Parathyroid adenoma (tissue), 2 donors: Measurements from ENCODE around the gene LANCL1.

Experiments
- H2AFZ ChIP-seq: fragments of 300-600 bp; sonication (generic); one replicate; pipeline ENCODE4 v1.7.0; 2017; ENCODE audit warnings: antibody characterized with exemption, mild to moderate bottlenecking
- H3K27ac ChIP-seq: fragments of 300-600 bp; sonication (generic); one replicate; pipeline ENCODE4 v1.7.0; 2017
- H3K27me3 ChIP-seq: fragments of 300-600 bp; sonication (generic); one replicate; pipeline ENCODE4 v1.7.0; 2017; ENCODE audit warnings: low read length; ENCODE audit not compliant: control insufficient read depth, insufficient read depth
- H3K36me3 ChIP-seq: fragments of 300-600 bp; sonication (generic); one replicate; pipeline ENCODE4 v1.7.0; 2017; ENCODE audit warnings: low read length; ENCODE audit not compliant: control insufficient read depth, insufficient read depth
- H3K4me1 ChIP-seq: fragments of 300-600 bp; sonication (generic); one replicate; pipeline ENCODE4 v1.7.0; 2017; ENCODE audit warnings: control low read depth
- H3K4me2 ChIP-seq: fragments of 300-600 bp; sonication (generic); one replicate; pipeline ENCODE4 v1.7.0; 2017; ENCODE audit warnings: low read length
- H3K4me3 ChIP-seq: fragments of 300-600 bp; sonication (generic); one replicate; pipeline ENCODE4 v1.7.0; 2017; ENCODE audit warnings: low read depth, low read length
- H3K79me2 ChIP-seq: fragments of 300-600 bp; sonication (generic); one replicate; pipeline ENCODE4 v1.7.0; 2017; ENCODE audit warnings: control low read depth
- H3K9ac ChIP-seq: fragments of 300-600 bp; sonication (generic); one replicate; pipeline ENCODE4 v1.7.0; 2017; ENCODE audit warnings: mild to moderate bottlenecking
- H3K9me3 ChIP-seq: fragments of 300-600 bp; sonication (generic); one replicate; pipeline ENCODE4 v1.7.0; 2017; ENCODE audit warnings: low read length; ENCODE audit not compliant: control insufficient read depth
- TF ChIP-seq, protein P1 (sequence below): fragments of 300-600 bp; sonication (generic); IDR thresholded peaks from one replicate; pipeline ENCODE4 v1.7.0; 2017; ENCODE audit warnings: antibody characterized with exemption, mild to moderate bottlenecking
- donor health status: primary hyperparathyroidism.

LANCL1 gene

DNA sequence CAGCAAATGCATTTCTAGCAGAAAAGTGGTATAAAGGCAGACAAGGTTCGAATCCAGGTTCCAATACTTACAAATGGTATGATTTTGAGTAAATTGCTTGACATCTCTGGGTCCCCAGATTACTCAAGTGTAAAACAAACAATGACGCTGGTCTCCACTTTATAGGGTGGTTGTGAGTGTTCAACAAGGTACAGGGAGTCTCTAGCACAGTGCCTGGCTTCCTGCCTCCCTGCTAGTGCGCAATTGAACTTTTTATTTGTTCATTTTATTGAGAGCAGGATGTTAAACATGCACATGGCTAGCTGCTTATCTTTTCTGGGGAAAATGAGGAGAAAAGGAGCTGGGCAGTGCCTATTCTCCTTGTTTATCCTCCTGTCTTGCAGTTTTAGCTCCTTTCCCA, 86.7 kb downstream of the LANCL1 start:
- TF ChIP-seq, protein P1, sequence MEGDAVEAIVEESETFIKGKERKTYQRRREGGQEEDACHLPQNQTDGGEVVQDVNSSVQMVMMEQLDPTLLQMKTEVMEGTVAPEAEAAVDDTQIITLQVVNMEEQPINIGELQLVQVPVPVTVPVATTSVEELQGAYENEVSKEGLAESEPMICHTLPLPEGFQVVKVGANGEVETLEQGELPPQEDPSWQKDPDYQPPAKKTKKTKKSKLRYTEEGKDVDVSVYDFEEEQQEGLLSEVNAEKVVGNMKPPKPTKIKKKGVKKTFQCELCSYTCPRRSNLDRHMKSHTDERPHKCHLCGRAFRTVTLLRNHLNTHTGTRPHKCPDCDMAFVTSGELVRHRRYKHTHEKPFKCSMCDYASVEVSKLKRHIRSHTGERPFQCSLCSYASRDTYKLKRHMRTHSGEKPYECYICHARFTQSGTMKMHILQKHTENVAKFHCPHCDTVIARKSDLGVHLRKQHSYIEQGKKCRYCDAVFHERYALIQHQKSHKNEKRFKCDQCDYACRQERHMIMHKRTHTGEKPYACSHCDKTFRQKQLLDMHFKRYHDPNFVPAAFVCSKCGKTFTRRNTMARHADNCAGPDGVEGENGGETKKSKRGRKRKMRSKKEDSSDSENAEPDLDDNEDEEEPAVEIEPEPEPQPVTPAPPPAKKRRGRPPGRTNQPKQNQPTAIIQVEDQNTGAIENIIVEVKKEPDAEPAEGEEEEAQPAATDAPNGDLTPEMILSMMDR: no peak
- Histone ChIP-seq H3K4me3 (no peak overlapping the region), H3K79me2 (no peaks in the 10 kb centered on the region), H3K27me3 (no peaks in the 10 kb centered on the region), H3K4me2 (no peak overlapping the region), H2AFZ (no peak overlapping the region), H3K9ac (no peak overlapping the region), H3K4me1 (no peaks in the 10 kb centered on the region), H3K36me3 (no peaks in the 10 kb centered on the region), H3K9me3 (no peaks in the 10 kb centered on the region), H3K27ac (no peak overlapping the region)

DNA sequence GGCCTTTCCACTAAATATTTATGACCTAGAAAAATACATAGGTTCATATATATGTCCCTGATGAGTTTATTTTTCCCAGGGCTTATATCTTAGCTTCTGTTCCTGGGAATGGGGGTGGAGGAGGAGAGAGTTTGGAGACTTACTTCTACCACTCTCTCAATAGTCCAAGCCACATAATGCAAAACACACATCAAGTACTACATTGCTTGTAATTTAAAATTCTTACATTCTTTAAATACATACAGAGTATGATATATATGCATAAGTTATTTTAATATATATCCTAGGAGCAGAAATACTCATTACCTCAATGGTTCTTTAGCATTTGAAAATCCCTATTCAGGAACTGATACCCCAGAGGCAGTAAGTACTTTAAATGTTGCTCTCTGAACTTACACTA, 88.4 kb downstream of the LANCL1 start:
- no peak overlapping the region for H3K9ac ChIP-seq
- TF ChIP-seq, protein P1: no peak

DNA sequence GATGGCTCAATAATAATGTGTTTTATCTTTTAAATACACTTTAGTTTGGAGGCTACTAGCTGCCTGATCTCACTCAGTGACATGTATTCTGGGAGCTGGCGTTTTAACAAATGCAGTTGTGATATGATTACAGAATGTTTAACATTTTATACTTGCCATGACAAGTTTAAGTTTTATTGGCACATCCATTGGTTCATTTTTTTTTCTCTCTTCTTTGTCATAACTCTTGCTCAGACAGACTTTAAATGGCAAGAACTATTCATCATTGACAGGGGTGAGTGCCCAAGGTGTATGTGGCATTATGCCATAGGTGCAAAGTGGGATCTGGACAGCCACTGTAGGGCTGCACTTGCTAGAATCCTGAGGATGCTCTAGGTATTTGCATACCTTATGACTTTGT, 89.5 kb downstream of the LANCL1 start:
- no peaks in the 10 kb centered on the region for H3K9me3 ChIP-seq
- TF ChIP-seq, protein P1: no peak
- H3K36me3 ChIP-seq: no peaks in the 10 kb centered on the region
- no peaks in the 10 kb centered on the region for H3K27me3 ChIP-seq
- no peak overlapping the region for H3K4me2 ChIP-seq
- H3K4me3 ChIP-seq: no peak overlapping the region
- H3K9ac ChIP-seq: no peak overlapping the region
- no peaks in the 10 kb centered on the region for H3K79me2 ChIP-seq
- H3K4me1 ChIP-seq: no peaks in the 10 kb centered on the region
- H3K27ac ChIP-seq: no peak overlapping the region
- H2AFZ ChIP-seq: no peak overlapping the region

More for the DNA sequence above, 88.4 kb downstream of the LANCL1 start:
- no peak overlapping the region for H3K27ac ChIP-seq
- no peak overlapping the region for H2AFZ ChIP-seq
- no peaks in the 10 kb centered on the region for H3K9me3 ChIP-seq
- H3K4me2 ChIP-seq: no peak overlapping the region
- H3K79me2 ChIP-seq: no peaks in the 10 kb centered on the region
- no peaks in the 10 kb centered on the region for H3K4me1 ChIP-seq
- H3K36me3 ChIP-seq: no peaks in the 10 kb centered on the region
- no peak overlapping the region for H3K4me3 ChIP-seq
- H3K27me3 ChIP-seq: no peaks in the 10 kb centered on the region
